ENCODE results near the gene EIF1. TPM values are rescaled to one million over a fixed set of nuclear protein-coding genes. Genes with fewer than 3 reads are reported as not detected.
A peak's percentile ranks its signal among the peaks of the same experiment; 100 is the strongest.

The EIF1 gene
- total and polyA plus RNA-seq, 2 donors (not counting 1 experiment from before 2014, with no cell fraction given) = 773 to 2,045 TPM

GRCh38 chr17:41667280-41668041 is 21.2 kb upstream of the EIF1 start:
- TF ChIP-seq EZH2 (IDR thresholded peaks at IDR 0.05; ENCODE audit: borderline replicate concordance, insufficient read depth, low read depth, low read length, poor library complexity, severe bottlenecking) (no peak), CTCF (IDR thresholded peaks at IDR 0.05) (no peak)
- Histone ChIP-seq H3K79me2 (ENCODE audit: control insufficient read depth, insufficient read depth, low read length) (no peaks in the 10 kb centered on the region), H4K20me1 (ENCODE audit: control insufficient read depth, insufficient read depth, low read length, poor library complexity, severe bottlenecking) (no peaks in the 10 kb centered on the region), H3K27ac (ENCODE audit: low read length in 2 of 2) (peak overlapping the region; percentile 99), H3K9me3 (ENCODE audit: control extremely low read depth in 1 of 3, control insufficient read depth in 2 of 3, insufficient read depth in 1 of 3, low read length in 2 of 3) (no peaks in the 10 kb centered on the region), H3K4me2 (replicated peaks; ENCODE audit: low read depth, low read length, poor library complexity, severe bottlenecking) (peak overlapping the region; percentile 92), H3K4me3 (ENCODE audit: control extremely low read depth in 1 of 5, extremely low read depth in 1 of 5, insufficient read depth in 1 of 5, low read depth in 2 of 5, low read length in 4 of 5) (peak overlapping the region in 3 of 5 experiments; percentile 60 to 89 (median 62)), H2AFZ (ENCODE audit: insufficient read depth, low read depth, low read length, poor library complexity, severe bottlenecking) (peak overlapping the region; percentile 63), H3K27me3 (replicated peaks in 1 of 4; ENCODE audit: control extremely low read depth in 1 of 4, control insufficient read depth in 3 of 4, insufficient read depth in 4 of 4, low read length in 3 of 4) (no peaks in the 10 kb centered on the region), H3K4me1 (ENCODE audit: control insufficient read depth in 2 of 2, insufficient read depth in 2 of 2, low read length in 2 of 2) (peaks cover 12 to 40% of the 10 kb centered on the region in 2 donors), H3K36me3 (replicated peaks in 1 of 2; ENCODE audit: control extremely low read depth in 1 of 2, control insufficient read depth in 1 of 2, extremely low read depth in 1 of 2, insufficient read depth in 2 of 2, low read length in 1 of 2) (no peaks in the 10 kb centered on the region), H3K9ac (ENCODE audit: low read length) (peak overlapping the region; percentile 74)
- ChIA-PET POLR2A (interaction anchor here (0.6 to 6.9 kb wide), 7 partner anchors 9 to 1467 kb away, joined by 3 to 117 read pairs (median 3); partner anchors contain the start of gene EIF1), CTCF (interaction anchor here (0.9 to 13.5 kb wide), 8 partner anchors 10 to 1019 kb away, joined by 3 to 438 read pairs (median 16); partner anchors contain the start of genes EIF1, KRTAP16-1 and SMARCE1)
- DNase-seq (peak; percentile 53), ATAC-seq (ENCODE audit: low read depth) (no peak)
- peak overlapping the region; percentile 99 for H3K27ac Mint-ChIP-seq
- H3K9me3 Mint-ChIP-seq (ENCODE audit: insufficient read depth) = no peaks in the 10 kb centered on the region
- H3K4me3 Mint-ChIP-seq = peak overlapping the region; percentile 94
- peaks cover 38% of the 10 kb centered on the region for H3K4me1 Mint-ChIP-seq
- intact Hi-C loops (cut with micrococcal nuclease) = loop anchor here (1.0 to 5.0 kb wide), 6 partner anchors 9 to 1450 kb away; partner anchors contain the start of gene WIPF2
- whole genome bisulfite sequencing (ENCODE audit: insufficient coverage) = 49% methylated on average over 21 of the region's 23 CpGs
- H3K27me3 Mint-ChIP-seq = no peaks in the 10 kb centered on the region

DNA sequence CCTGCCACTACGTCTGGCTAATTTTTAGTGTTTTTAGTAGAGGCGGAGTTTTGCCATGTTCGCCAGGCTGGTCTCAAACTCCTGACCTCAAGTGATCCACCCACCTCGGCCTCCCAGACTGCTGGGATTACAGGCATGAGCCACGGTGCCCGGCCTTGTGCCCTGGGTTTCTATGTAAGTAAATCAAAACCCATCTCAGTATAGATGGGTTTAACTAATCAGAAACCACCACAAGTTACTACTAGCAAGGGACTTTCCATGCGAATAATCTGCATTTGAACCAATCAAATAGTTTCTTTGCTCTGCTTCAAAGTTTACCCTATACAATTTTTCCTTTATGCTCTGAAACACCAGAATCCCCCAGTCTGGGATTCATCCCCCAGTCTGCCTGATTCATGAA is 16.5 kb upstream of the EIF1 start:
- no peak overlapping the region for H3K27ac Mint-ChIP-seq
- CTCF ChIA-PET = interaction anchor here (0.8 to 13.5 kb wide), 2 partner anchors 11 to 18 kb away, joined by 3 to 212 read pairs; partner anchors contain the start of gene EIF1
- H3K9me3 ChIP-seq (ENCODE audit: control extremely low read depth in 1 of 3, control insufficient read depth in 2 of 3, insufficient read depth in 1 of 3, low read length in 2 of 3) = peaks cover 0 to 5% (median 0%) of the 10 kb centered on the region in 3 donors
- H3K79me2 ChIP-seq (ENCODE audit: control insufficient read depth, insufficient read depth, low read length) = peaks cover 17% of the 10 kb centered on the region
- no peak for ATAC-seq (ENCODE audit: low read depth)
- H3K27me3 Mint-ChIP-seq = no peaks in the 10 kb centered on the region
- H3K4me1 Mint-ChIP-seq = peaks cover 29% of the 10 kb centered on the region
- peaks cover 34 to 40% of the 10 kb centered on the region in 2 donors for H3K4me1 ChIP-seq (ENCODE audit: control insufficient read depth in 2 of 2, insufficient read depth in 2 of 2, low read length in 2 of 2)
- no peak overlapping the region for H3K9ac ChIP-seq (ENCODE audit: low read length)
- H3K4me3 Mint-ChIP-seq = no peak overlapping the region
- no peaks in the 10 kb centered on the region for H3K36me3 ChIP-seq (replicated peaks in 1 of 2; ENCODE audit: control extremely low read depth in 1 of 2, control insufficient read depth in 1 of 2, extremely low read depth in 1 of 2, insufficient read depth in 2 of 2, low read length in 1 of 2)
- H4K20me1 ChIP-seq (ENCODE audit: control insufficient read depth, insufficient read depth, low read length, poor library complexity, severe bottlenecking) = no peaks in the 10 kb centered on the region
- intact Hi-C loops (cut with micrococcal nuclease) = no loop called here
- H3K27me3 ChIP-seq (replicated peaks in 1 of 4; ENCODE audit: control extremely low read depth in 1 of 4, control insufficient read depth in 3 of 4, insufficient read depth in 4 of 4, low read length in 3 of 4) = no peaks in the 10 kb centered on the region
- H3K4me2 ChIP-seq (replicated peaks; ENCODE audit: low read depth, low read length, poor library complexity, severe bottlenecking) = no peak overlapping the region
- DNase-seq = no peak
- POLR2A ChIA-PET = interaction anchor here (0.7 to 1.4 kb wide), 2 partner anchors 17 to 1490 kb away, joined by 3 to 8 read pairs; partner anchors contain the start of gene EIF1
- WGBS (ENCODE audit: insufficient coverage) = 96% methylated on average over 4 of the region's 7 CpGs
- TF ChIP-seq EZH2 (IDR thresholded peaks at IDR 0.05; ENCODE audit: borderline replicate concordance, insufficient read depth, low read depth, low read length, poor library complexity, severe bottlenecking) = no peak
- TF ChIP-seq CTCF (IDR thresholded peaks at IDR 0.05) = no peak
- no peak overlapping the region for H2AFZ ChIP-seq (ENCODE audit: insufficient read depth, low read depth, low read length, poor library complexity, severe bottlenecking)
- H3K4me3 ChIP-seq (ENCODE audit: control extremely low read depth in 1 of 5, extremely low read depth in 1 of 5, insufficient read depth in 1 of 5, low read depth in 2 of 5, low read length in 4 of 5) = no peak overlapping the region
- H3K9me3 Mint-ChIP-seq (ENCODE audit: insufficient read depth) = no peaks in the 10 kb centered on the region
- no peak overlapping the region for H3K27ac ChIP-seq (ENCODE audit: low read length in 2 of 2)

Measured in B cell (primary cell).